Right cardiac atrium (tissue), 5 donors: ENCODE measurements around the gene LTBP3. TPM values are rescaled to one million over a fixed set of nuclear protein-coding genes. Genes with fewer than 3 reads are reported as not detected.

ENCODE experiments used
- ATAC-seq, 2 donors: fragments of 200-7000 bp; cut with Tn5 transposase; one replicate each; pipeline versions ENCODE4 v1.8.0 to v1.9.1; 2020; ENCODE audit warnings: moderate library complexity in 2 of 2, mild to moderate bottlenecking in 1 of 2
- DNase-seq, 3 donors: peaks; one replicate each; pipeline ENCODE4 v3.0.0-alpha.2; 2020
- H3K27ac ChIP-seq: one replicate; pipeline ENCODE4 v1.5.1; 2013; ENCODE audit warnings: mild to moderate bottlenecking, low read length, control low read depth, moderate library complexity
- H3K27me3 ChIP-seq: one replicate; pipeline ENCODE4 v1.6.1; 2013; ENCODE audit not compliant: control insufficient read depth, insufficient read depth
- H3K4me1 ChIP-seq: one replicate; pipeline ENCODE4 v1.6.1; 2013; ENCODE audit warnings: low read length; ENCODE audit not compliant: control insufficient read depth, insufficient read depth
- H3K4me3 ChIP-seq: one replicate; pipeline ENCODE4 v1.5.1; 2013; ENCODE audit warnings: low read length, control low read depth
- H3K9me3 ChIP-seq: one replicate; pipeline ENCODE4 v1.6.1; 2013; ENCODE audit warnings: low read length; ENCODE audit not compliant: control insufficient read depth
- WGBS: extraction: QIAGEN DNeasy Blood & Tissue Kit; methylation state at CpG from one replicate; pipeline ENCODE4 v1.1.7; 2013; 5-methylcytosine and 5-hydroxymethylcytosine counted together
- intact Hi-C, 4 donors: fragments of 100-400 bp; cut with DNase I; formaldehyde crosslinking; loops; one replicate each; pipeline versions ENCODE4 v1.11.0 to v1.14.0; 2022 to 2023
- long read RNA-seq, 4 donors: library from polyadenylated mRNA; unstranded; transcript quantifications; one replicate each; pipeline ENCODE4 v2.0.0, GENCODE V29; 2020 to 2021
- polyA plus RNA-seq: library from polyadenylated mRNA; stranded (reverse); fragments of 200-250 nt; gene quantifications from one replicate; pipeline ENCODE4 v1.2.3, GENCODE V29; 2013
- total RNA-seq, 4 donors: library from RNA; stranded (reverse); fragmentation: NEBNext Ultra II Directional; extraction: Animal tissue kit (Norgen Biotek cat#: 25700); gene quantifications; one replicate each; pipeline ENCODE4 v1.2.1, GENCODE V29; 2021
- donor health status: healthy with polysubstance abuse.
- donor health status: DM: no; HTN: yes; CAD: no.
- donor health status: DM: no; HTN: no; CAD: no.
- donor health status: DM: no; HTN: yes; CAD: no; lungs with severe emphysema.
- donor health status: DM: yes; HTN: yes; CAD: no.

LTBP3 gene
- total RNA-seq: 100 to 1,000 TPM; 128 to 161 (median 140) TPM
- polyA plus RNA-seq: 60.2 TPM
- long read RNA-seq, donor 1, transcript LTBP3-221 (17 exons, 3,327 nt): major isoform, 20 of 273 reads
- long read RNA-seq, donor 1, transcript LTBP3-212 (12 exons, 1,997 nt): minor isoform, 6 of 273 reads
- long read RNA-seq, donor 1, partial matches to known transcripts: 231 of 273 reads
- long read RNA-seq, donor 1, other reads (novel, unspliced or antisense): 14 of 273 reads
- long read RNA-seq, donor 2, transcript LTBP3-221 (17 exons, 3,327 nt): major isoform, 12 of 138 reads
- long read RNA-seq, donor 2, partial matches to known transcripts: 109 of 138 reads
- long read RNA-seq, donor 2, other reads (novel, unspliced or antisense): 14 of 138 reads
- long read RNA-seq, donor 3, transcript LTBP3-220 (6 exons, 748 nt): minor isoform, 6 of 495 reads
- long read RNA-seq, donor 3, transcript LTBP3-212 (12 exons, 1,997 nt): minor isoform, 10 of 495 reads
- long read RNA-seq, donor 3, transcript LTBP3-221 (17 exons, 3,327 nt): major isoform, 65 of 495 reads
- long read RNA-seq, donor 3, partial matches to known transcripts: 382 of 495 reads
- long read RNA-seq, donor 3, other reads (novel, unspliced or antisense): 31 of 495 reads
- long read RNA-seq, donor 4, transcript LTBP3-221 (17 exons, 3,327 nt): major isoform, 14 of 188 reads
- long read RNA-seq, donor 4, partial matches to known transcripts: 151 of 188 reads
- long read RNA-seq, donor 4, other reads (novel, unspliced or antisense): 15 of 188 reads

DNA sequence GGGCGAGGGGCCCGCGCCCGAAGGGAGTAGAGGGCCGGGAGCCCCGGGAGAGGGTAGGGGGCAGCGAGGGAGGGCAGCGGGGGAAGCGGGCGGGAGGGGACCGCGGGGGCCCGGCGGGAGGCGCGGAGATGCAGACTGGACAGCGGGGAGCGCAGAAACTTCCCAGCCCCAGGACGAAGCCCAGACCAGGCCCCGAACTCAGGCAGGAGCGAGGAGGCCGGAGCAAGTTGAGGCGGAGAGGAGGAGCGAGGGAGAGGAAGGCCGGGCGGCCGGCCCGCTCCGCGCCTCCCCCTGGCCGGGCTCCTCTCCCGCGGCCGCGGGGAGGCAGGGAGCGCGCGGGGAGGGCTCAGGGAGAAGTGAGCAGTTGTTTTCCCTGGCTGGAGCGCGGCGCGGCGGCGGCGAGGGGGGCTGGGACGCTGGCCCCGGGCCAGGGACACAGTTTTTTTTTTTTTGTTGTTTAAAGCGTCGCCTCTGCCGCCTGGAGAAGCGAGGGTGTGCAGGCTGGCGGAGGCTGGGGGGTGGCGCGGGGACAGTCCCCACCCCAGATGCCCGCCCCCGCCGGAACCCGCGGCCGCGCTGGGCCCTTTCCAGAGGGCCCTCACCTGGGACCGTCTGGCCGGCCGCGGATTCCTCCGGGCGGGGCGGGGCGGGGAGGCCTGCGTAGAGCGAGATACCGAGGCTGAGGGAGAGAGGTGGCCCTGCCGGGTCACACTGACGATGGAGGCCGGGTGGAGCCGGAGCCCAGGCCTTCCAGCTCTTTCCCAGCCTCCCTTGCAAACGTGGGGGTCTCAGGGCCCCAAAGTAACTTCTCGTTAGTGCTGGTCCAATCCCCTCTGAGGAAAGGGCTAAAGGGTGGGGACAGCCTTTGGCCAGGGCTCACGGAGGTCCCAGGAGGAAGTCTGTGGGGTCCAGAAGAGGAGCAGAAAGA, at the start of gene LTBP3:
TSS of gene LTBP3 (minus strand) at position 358 of the 928 bp plus-strand sequence. CDS start 400 bp downstream, outside the sequence.
- peak; percentile 88 to 95 (median 95) for DNase-seq
- Histone ChIP-seq H3K4me3 (peak within 1 kb of the TSS; percentile 90), H3K27me3 (no peaks in the 10 kb centered on the region), H3K4me1 (peaks cover 12% of the 10 kb centered on the region), H3K9me3 (no peaks in the 10 kb centered on the region), H3K27ac (peak within 1 kb of the TSS; percentile 99)
- intact Hi-C loops: no loop called here
- ATAC-seq: peak; percentile 82 to 90
- under 1% methylated on average over 79 of the region's 79 CpGs for WGBS

DNA sequence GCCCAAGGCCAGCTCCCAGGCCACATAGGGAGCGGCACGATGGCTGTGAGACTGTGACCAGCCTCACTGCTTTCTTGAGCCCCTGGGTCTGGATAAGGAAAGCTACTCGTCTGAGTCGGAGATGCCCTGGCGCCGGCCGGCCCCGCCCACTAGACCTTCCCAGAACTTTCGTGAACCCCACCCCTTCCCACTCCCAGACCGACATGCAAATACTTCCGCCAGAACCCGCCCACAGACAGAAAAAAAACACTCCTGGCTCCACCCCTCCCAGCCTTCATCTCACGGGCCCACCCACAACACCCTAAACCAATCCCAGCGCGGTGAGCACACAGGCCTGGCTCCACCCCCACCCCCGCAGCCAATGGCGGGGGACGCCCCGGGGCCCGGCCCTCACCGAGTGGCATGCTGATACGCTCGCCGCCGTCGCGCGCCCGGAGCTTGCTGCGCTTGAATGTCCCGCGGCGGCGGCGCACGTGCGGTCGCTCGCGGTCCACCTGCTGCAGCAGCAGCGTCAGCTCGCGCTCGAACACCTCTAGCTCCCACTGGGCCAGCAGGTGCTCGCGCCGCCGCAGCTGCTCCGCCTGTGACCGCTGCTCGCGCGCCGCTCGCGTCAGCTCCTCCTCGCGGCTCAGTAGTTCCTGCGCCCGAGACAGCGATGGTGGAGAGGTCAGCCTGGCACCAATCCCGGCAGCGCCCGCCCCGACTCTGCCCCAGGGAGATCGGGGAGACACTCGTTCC, 48.9 kb upstream of the LTBP3 start:
- Histone ChIP-seq H3K9me3 (no peaks in the 10 kb centered on the region), H3K4me1 (peaks cover 11% of the 10 kb centered on the region), H3K27me3 (no peaks in the 10 kb centered on the region), H3K4me3 (no peak overlapping the region), H3K27ac (peak overlapping the region; percentile 46)
- ATAC-seq (peak; percentile 96 to 97), DNase-seq (peak; percentile 93 to 98 (median 98))
- intact Hi-C loops: loop anchor here in 2 of 4 donors (10.0 kb wide), 1 partner anchor 62 kb away; no protein-coding TSS in a partner anchor
- 17% methylated on average over 67 of the region's 67 CpGs for WGBS

- DNase-seq (no peak), ATAC-seq (no peak)
- intact Hi-C loops: loop anchor here in 2 of 4 donors (10.0 kb wide), 1 partner anchor 59 kb away; no protein-coding TSS in a partner anchor
- no peak overlapping the region for H3K4me3 ChIP-seq
- H3K27ac ChIP-seq: no peak overlapping the region
- peaks cover 10% of the 10 kb centered on the region for H3K4me1 ChIP-seq
- no peaks in the 10 kb centered on the region for H3K27me3 ChIP-seq
- 100% methylated on average over 1 of the region's 1 CpG for WGBS
- H3K9me3 ChIP-seq: no peaks in the 10 kb centered on the region
Measured at GRCh38 chr11:65604258-65604657, 46.1 kb upstream of the LTBP3 start.

- peak in 1 of 3 donors; percentile 48 for DNase-seq
- WGBS: 92% methylated on average over 6 of the region's 6 CpGs
- intact Hi-C loops: loop anchor here in 2 of 4 donors (10.0 kb wide), 1 partner anchor 55 kb away; no protein-coding TSS in a partner anchor
- Histone ChIP-seq H3K4me3 (no peak overlapping the region), H3K4me1 (no peaks in the 10 kb centered on the region), H3K9me3 (no peaks in the 10 kb centered on the region), H3K27me3 (no peaks in the 10 kb centered on the region), H3K27ac (no peak overlapping the region)
- no peak for ATAC-seq
Measured at GRCh38 chr11:65599955-65600246, 41.7 kb upstream of the LTBP3 start.

- no peak overlapping the region for H3K27ac ChIP-seq
- DNase-seq: peak in 1 of 3 donors; percentile 57
- no peak overlapping the region for H3K4me3 ChIP-seq
- no peaks in the 10 kb centered on the region for H3K4me1 ChIP-seq
- intact Hi-C loops: no loop called here
- H3K9me3 ChIP-seq: no peaks in the 10 kb centered on the region
- ATAC-seq: no peak
- whole genome bisulfite sequencing: 81% methylated on average over 49 of the region's 49 CpGs
- H3K27me3 ChIP-seq: no peaks in the 10 kb centered on the region
Measured at GRCh38 chr11:65599216-65599954, 41.2 kb upstream of the LTBP3 start.

- no peak overlapping the region for H3K4me3 ChIP-seq
- intact Hi-C loops: no loop called here
- H3K9me3 ChIP-seq: no peaks in the 10 kb centered on the region
- no peak overlapping the region for H3K27ac ChIP-seq
- no peak for DNase-seq
- ATAC-seq: no peak
- 87% methylated on average over 16 of the region's 16 CpGs for WGBS
- no peaks in the 10 kb centered on the region for H3K4me1 ChIP-seq
- H3K27me3 ChIP-seq: no peaks in the 10 kb centered on the region
Measured at GRCh38 chr11:65598258-65598699, 40.1 kb upstream of the LTBP3 start.

DNA sequence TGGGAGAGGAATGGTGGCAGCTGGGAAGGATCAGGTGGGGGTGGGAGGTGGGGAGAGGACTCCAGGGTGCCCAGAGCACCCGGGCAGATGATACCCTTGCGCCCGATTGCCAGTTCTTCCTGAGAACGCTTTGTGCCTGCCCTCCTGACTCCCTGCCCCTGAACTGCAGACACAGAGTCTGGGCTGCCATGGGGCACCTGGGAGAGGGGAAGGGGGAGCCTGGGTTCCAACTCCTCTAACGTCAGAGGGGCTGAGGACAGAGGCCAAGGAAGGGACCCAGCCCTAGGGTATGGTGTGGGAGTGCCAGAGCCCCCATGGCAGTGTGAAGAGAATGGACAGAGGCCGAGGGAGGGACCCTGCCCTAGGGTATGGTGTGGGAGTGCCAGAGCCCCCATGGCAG, 38.4 kb upstream of the LTBP3 start:
- no peaks in the 10 kb centered on the region for H3K9me3 ChIP-seq
- ATAC-seq: no peak
- no peaks in the 10 kb centered on the region for H3K27me3 ChIP-seq
- H3K4me1 ChIP-seq: no peaks in the 10 kb centered on the region
- H3K27ac ChIP-seq: no peak overlapping the region
- 76% methylated on average over 6 of the region's 6 CpGs for WGBS
- DNase-seq: no peak
- intact Hi-C loops: no loop called here
- H3K4me3 ChIP-seq: no peak overlapping the region

- DNase-seq (peak in 1 of 3 donors; percentile 71), ATAC-seq (no peak)
- no peak within 1 kb of the TSS for H3K4me3 ChIP-seq
- intact Hi-C loops: no loop called here
- no peaks in the 10 kb centered on the region for H3K9me3 ChIP-seq
- H3K27ac ChIP-seq: no peak within 1 kb of the TSS
- H3K27me3 ChIP-seq: no peaks in the 10 kb centered on the region
- no peaks in the 10 kb centered on the region for H3K4me1 ChIP-seq
- WGBS: 62% methylated on average over 12 of the region's 12 CpGs
Measured at GRCh38 chr11:65595543-65596281, 37.6 kb upstream of the LTBP3 start, which contains the start of gene KCNK7. KCNK7 (minus strand) TSS chr11:65595800; CDS start chr11:65595772, 28 bp downstream.

DNA sequence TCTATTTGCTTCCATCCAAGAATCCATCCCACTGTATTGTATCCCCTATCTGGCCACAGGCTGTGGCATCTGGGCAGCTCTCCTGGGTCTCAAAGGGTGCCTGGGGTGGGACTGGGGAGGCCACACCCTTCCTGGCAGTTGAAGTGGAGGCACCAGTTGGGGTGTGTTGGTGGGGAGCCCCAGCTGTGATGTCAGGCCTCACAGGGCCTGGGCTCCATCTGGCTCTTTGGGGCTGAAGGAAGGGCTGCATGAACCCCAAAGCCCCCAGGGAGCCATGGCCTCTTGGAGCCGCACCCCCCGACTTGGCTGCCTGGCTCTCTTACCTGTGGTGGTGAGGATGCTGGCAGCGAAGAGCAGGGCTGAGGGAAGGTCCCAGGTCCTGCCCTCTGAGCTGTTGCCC, 37.0 kb upstream of the LTBP3 start:
- no peak for DNase-seq
- Histone ChIP-seq H3K4me1 (no peaks in the 10 kb centered on the region), H3K9me3 (no peaks in the 10 kb centered on the region), H3K27me3 (no peaks in the 10 kb centered on the region), H3K4me3 (no peak overlapping the region), H3K27ac (no peak overlapping the region)
- WGBS: 78% methylated on average over 3 of the region's 3 CpGs
- intact Hi-C loops: no loop called here
- ATAC-seq: no peak
